Transverse colon (tissue), 4 donors: ENCODE measurements around the gene SDHAF3.

Experiments
- EP300 ChIP-seq: sonication (generic); formaldehyde crosslinking; IDR thresholded peaks from one replicate; pipeline ENCODE4 v1.6.1; 2017; ENCODE audit warnings: antibody characterized with exemption, low read depth
- POLR2A ChIP-seq: fragments of 450-650 bp; IDR thresholded peaks from one replicate; pipeline ENCODE4 v1.6.1; 2016; ENCODE audit warnings: antibody characterized with exemption, mild to moderate bottlenecking, moderate library complexity
- POLR2AphosphoS5 ChIP-seq, 3 donors: sonication (generic); formaldehyde crosslinking; IDR thresholded peaks; one replicate each; pipeline ENCODE4 v1.6.1; 2016; ENCODE audit warnings: antibody characterized with exemption in 3 of 3
- TF ChIP-seq, protein P1 (sequence below), 5 experiments: fragments of 200-600 bp in 3 of 5; fragments of 450-650 bp in 2 of 5; sonication (generic) in 3 of 5; IDR thresholded peaks; 1 replicate in 2 of 5; 2 replicates in 3 of 5; pipeline ENCODE4 v1.5.1; 2016 to 2017; ENCODE audit warnings: antibody characterized with exemption in 5 of 5, inconsistent platforms in 3 of 5, mild to moderate bottlenecking in 2 of 5, moderate library complexity in 1 of 5

- TF ChIP-seq, protein P1, sequence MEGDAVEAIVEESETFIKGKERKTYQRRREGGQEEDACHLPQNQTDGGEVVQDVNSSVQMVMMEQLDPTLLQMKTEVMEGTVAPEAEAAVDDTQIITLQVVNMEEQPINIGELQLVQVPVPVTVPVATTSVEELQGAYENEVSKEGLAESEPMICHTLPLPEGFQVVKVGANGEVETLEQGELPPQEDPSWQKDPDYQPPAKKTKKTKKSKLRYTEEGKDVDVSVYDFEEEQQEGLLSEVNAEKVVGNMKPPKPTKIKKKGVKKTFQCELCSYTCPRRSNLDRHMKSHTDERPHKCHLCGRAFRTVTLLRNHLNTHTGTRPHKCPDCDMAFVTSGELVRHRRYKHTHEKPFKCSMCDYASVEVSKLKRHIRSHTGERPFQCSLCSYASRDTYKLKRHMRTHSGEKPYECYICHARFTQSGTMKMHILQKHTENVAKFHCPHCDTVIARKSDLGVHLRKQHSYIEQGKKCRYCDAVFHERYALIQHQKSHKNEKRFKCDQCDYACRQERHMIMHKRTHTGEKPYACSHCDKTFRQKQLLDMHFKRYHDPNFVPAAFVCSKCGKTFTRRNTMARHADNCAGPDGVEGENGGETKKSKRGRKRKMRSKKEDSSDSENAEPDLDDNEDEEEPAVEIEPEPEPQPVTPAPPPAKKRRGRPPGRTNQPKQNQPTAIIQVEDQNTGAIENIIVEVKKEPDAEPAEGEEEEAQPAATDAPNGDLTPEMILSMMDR (IDR thresholded peaks at IDR 0.05) = no peak
- no peak for TF ChIP-seq POLR2A
- no peak for TF ChIP-seq POLR2AphosphoS5 (IDR thresholded peaks at IDR 0.05)
- no peak for TF ChIP-seq EP300
Measured at GRCh38 chr7:97116308-97116707, 1.2 kb upstream of the SDHAF3 start.
